Ishikawa (cell line): Measurements from ENCODE around the gene COPB1.

Experiments used
- CEBPB ChIP-seq: IDR thresholded peaks from 2 replicates; pipeline ENCODE4 v1.6.1; 2012
- CREB1 ChIP-seq: IDR thresholded peaks from 2 replicates; pipeline ENCODE4 v1.6.1; 2012; ENCODE audit warnings: low read depth
- EGR1 ChIP-seq: IDR thresholded peaks from 2 replicates; pipeline ENCODE4 v1.6.1; 2012
- EP300 ChIP-seq: IDR thresholded peaks from 2 replicates; pipeline ENCODE4 v1.6.1; 2012; ENCODE audit warnings: borderline replicate concordance
- FOXM1 ChIP-seq: IDR thresholded peaks from 2 replicates; pipeline ENCODE4 v1.6.1; 2012; ENCODE audit warnings: low read depth, borderline replicate concordance
- MAX ChIP-seq: IDR thresholded peaks from 2 replicates; pipeline ENCODE4 v1.6.1; 2012
- NFIC ChIP-seq: IDR thresholded peaks from 2 replicates; pipeline ENCODE4 v1.6.1; 2012
- RAD21 ChIP-seq: IDR thresholded peaks from 2 replicates; pipeline ENCODE4 v1.6.1; 2012; ENCODE audit warnings: low read depth
- REST ChIP-seq: IDR thresholded peaks from 2 replicates; pipeline ENCODE4 v1.6.1; 2012; ENCODE audit warnings: low read depth, mild to moderate bottlenecking
- TAF1 ChIP-seq: IDR thresholded peaks from 2 replicates; pipeline ENCODE4 v1.6.1; 2012; ENCODE audit warnings: low read depth, mild to moderate bottlenecking
- TCF12 ChIP-seq: IDR thresholded peaks from 2 replicates; pipeline ENCODE4 v1.6.1; 2012; ENCODE audit warnings: low read depth
- TEAD4 ChIP-seq: IDR thresholded peaks from 2 replicates; pipeline ENCODE4 v1.6.1; 2012
- YY1 ChIP-seq: IDR thresholded peaks from 2 replicates; pipeline ENCODE4 v1.6.1; 2012; ENCODE audit warnings: low read depth
- ZBTB7A ChIP-seq: IDR thresholded peaks from 2 replicates; pipeline ENCODE4 v1.6.1; 2012; ENCODE audit warnings: low read depth
- TF ChIP-seq, protein P1 (sequence below): IDR thresholded peaks from 2 replicates; pipeline ENCODE4 v1.6.1; 2012

COPB1 gene

GRCh38 chr11:14538926-14539554, 39.4 kb upstream of the COPB1 start:
- TF ChIP-seq FOXM1: no peak

DNA sequence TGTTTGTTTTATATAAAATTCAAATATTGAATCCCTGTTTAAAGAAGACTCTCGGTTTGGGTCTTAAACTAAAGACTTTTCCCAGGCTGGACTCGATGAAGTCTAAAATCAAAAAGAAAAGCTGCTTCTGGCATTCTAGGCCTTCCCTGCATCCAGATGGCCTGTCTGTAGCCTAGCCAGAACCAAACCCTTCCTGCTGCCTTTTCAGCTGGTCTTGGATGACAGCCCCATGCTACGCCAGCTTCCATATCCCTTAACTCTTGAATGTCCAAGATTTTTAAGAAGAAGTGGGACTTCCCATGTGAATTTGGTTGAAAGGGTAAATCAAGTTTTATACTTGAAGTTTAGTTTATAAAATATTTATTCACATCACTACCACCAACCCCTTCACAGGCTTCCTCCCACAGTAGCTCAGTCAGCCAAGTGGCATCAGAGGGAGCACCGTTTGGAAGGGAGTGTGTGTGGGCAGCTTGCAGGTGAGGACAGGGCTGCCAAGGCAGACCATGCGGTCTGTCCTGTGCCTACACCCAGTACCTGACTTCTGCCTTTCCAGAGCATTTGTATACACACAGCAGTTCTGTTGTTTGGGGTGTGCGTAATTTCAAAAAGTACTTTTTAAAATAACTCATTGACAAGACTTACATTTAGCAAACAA, 38.8 kb upstream of the COPB1 start:
- no peak for TF ChIP-seq FOXM1

- TF ChIP-seq RAD21 (peak; percentile 83), FOXM1 (no peak)
These were observed 37.6 kb upstream of the COPB1 start for GRCh38 chr11:14537134-14537599.

GRCh38 chr11:14529951-14530350, 30.3 kb upstream of the COPB1 start:
- TF ChIP-seq REST: no peak
- no peak for TF ChIP-seq YY1
- TF ChIP-seq TEAD4: peak; percentile 72
- TF ChIP-seq EP300: peak; percentile 49; the same call in 1 of the 2 replicates
- 0 out of 2 replicates have a peak, but pooled peaks have one; percentile 48 for TF ChIP-seq TCF12

GRCh38 chr11:14529321-14529720, 29.7 kb upstream of the COPB1 start:
- TF ChIP-seq TAF1 (no peak), EP300 (no peak), NFIC (no peak), YY1 (no peak)

GRCh38 chr11:14522801-14523200, 23.2 kb upstream of the COPB1 start:
- TF ChIP-seq REST (no peak), MAX (no peak), TEAD4 (no peak), YY1 (no peak), TAF1 (no peak), CREB1 (no peak), CEBPB (no peak), EP300 (no peak), NFIC (no peak)

DNA sequence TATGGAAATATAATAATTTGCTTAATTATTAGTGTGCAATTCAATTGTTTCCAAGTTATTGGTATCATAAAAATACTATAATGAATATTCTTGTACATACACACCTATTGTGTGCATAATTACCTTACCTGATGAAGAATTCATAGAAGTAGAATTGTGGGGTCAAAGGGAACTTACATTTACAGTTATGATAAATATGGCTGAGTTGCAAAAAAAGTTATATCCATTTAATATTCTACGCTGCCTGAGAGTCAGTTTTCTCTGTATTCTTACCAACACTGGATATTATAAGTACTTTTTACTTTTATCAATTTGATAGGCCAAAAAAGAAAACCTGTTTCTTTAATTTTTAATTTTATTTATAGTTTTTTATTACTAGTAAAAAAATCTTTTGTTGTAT, 22.6 kb upstream of the COPB1 start:
- no peak for TF ChIP-seq EP300
- TF ChIP-seq TCF12: no peak
- TF ChIP-seq, protein P1, sequence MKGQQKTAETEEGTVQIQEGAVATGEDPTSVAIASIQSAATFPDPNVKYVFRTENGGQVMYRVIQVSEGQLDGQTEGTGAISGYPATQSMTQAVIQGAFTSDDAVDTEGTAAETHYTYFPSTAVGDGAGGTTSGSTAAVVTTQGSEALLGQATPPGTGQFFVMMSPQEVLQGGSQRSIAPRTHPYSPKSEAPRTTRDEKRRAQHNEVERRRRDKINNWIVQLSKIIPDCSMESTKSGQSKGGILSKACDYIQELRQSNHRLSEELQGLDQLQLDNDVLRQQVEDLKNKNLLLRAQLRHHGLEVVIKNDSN: no peak
- TF ChIP-seq REST: no peak
- no peak for TF ChIP-seq EGR1
- no peak for TF ChIP-seq RAD21
- no peak for TF ChIP-seq NFIC
- no peak for TF ChIP-seq YY1
- TF ChIP-seq FOXM1: no peak
- no peak for TF ChIP-seq CREB1
- no peak for TF ChIP-seq ZBTB7A
- TF ChIP-seq MAX: no peak
- TF ChIP-seq TAF1: no peak
- TF ChIP-seq TEAD4: no peak
